ENCODE data around the gene ERP44. TPM values are rescaled to one million over a fixed set of nuclear protein-coding genes. Genes with fewer than 3 reads are reported as not detected.

Gene ERP44
- total RNA-seq, 1 donor from 2014 or later: 15.9 TPM

DNA sequence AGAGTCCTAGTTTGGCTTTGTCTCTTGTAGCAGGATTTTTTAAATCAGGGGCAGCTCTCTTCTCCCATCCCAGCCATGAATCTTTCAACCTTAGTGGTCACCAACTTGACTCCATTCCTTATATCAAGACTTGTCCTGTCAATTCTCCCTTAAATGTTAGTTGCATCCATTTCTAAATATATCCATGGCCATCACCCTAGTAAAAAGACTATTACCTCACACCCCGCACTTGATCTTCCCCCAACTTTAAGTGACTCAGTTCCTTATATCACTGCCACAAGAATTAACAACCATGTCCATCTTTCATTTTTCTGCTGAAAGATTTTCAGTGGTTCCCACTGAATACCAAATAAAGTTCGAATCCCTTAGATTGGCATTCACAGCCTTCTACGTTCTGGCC is 125.3 kb downstream of the ERP44 start:
- DNase-seq (ENCODE audit: missing footprints) (no peak), ATAC-seq (no peak)
- intact Hi-C loops (cut with DNase I): no loop called here

DNA sequence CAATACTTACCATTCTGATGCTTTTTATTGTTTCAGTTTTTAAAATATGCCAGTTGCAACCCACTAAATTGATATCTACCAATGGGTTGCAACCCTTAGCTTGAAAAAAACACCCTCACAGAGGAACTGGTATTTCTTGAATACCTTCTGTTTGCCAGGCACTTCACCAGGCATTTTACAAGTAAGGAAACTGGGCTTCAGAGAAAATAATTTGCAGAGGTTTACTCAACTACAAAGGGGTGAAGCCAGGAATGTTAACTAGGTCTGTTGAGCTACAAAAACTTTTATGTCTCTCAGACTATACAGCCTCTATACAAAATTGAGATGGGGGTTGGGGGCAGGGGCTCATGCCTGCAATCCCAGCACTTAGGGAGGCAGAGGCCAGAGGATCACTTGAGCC is 127.4 kb downstream of the ERP44 start:
- intact Hi-C loops (cut with DNase I): no loop called here
- DNase-seq (ENCODE audit: missing footprints): no peak
- no peak for ATAC-seq

DNA sequence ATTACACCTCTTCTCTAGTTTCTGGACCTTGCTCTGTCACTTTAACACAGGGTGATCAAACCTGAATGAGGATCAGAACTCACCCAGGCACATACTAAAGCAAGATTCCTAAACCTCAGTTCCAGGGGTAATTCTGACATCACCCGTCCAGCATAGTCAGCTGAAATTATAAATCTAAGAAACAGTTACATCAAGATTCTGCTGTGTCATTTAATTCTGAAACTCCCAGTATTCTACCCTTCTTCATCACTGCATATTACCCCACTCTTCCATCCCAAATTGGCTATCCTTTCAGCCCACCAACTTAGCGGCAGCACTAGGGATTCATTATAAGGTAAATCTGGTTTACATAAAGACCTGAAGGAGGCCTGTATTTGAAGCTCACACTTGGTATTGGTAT is 128.3 kb downstream of the ERP44 start:
- no peak for ATAC-seq
- intact Hi-C loops (cut with DNase I): no loop called here

DNA sequence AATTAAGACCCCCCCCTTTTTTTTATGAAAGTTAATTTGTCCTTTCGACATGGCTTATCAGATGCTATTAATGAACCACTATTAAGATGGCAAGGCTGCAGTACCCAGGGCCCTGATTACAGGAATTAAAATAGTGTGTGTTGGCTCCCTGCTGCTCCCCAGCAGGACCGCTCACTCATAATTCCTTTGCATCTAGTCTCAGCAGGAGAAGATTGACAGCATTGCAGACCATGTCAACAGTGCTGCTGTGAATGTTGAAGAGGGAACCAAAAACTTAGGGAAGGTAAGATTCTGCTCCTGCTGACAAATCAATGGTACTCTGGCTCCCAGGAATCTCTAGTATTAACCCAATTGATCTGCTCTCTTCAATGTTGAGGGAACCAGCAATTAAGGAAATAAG is 131.3 kb downstream of the ERP44 start:
- intact Hi-C loops (cut with DNase I): no loop called here
- DNase-seq (ENCODE audit: missing footprints) (no peak), ATAC-seq (no peak)

More for the DNA sequence above, 128.3 kb downstream of the ERP44 start:
- DNase-seq (ENCODE audit: missing footprints): no peak

DNA sequence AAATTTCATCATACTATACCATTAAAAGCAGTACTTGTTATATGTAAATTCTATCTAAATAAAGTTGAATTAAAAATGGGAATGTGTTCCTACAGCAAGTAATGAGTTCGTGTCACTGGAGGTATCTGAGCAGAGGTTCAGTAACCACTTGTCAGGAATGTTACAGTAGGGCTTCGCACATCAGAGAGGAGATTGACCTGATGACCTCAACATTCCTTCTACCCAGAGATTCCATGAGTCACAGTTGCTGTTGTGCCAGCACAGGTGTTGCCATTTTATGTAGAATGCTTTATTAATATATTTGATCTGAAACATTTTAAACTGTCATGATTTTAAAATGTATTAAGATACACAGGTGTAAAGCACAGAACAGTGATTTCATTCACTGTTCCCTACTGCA is 132.1 kb downstream of the ERP44 start:
- DNase-seq (ENCODE audit: missing footprints): no peak
- ATAC-seq: no peak
- intact Hi-C loops (cut with DNase I): no loop called here

DNA sequence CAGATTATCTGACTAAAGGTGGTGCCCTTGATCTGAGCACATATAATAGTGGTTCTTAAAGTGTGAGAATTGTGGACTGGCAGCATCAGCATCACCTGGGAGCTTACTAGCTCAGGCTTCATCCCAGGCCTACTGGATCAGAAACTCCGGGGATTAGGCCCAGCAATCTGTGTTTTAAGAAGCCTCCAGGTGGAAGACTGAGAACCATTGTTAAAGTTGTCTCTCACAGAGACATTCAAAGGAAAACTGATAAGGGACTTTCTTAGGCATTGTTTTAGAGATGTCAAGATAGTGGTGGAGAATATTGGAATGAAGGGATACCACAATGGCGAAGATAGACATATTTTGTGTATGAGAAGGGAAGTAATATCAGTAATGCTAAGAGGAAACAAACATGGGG is 132.8 kb downstream of the ERP44 start:
- DNase-seq (ENCODE audit: missing footprints): no peak
- no peak for ATAC-seq
- intact Hi-C loops (cut with DNase I): no loop called here

DNA sequence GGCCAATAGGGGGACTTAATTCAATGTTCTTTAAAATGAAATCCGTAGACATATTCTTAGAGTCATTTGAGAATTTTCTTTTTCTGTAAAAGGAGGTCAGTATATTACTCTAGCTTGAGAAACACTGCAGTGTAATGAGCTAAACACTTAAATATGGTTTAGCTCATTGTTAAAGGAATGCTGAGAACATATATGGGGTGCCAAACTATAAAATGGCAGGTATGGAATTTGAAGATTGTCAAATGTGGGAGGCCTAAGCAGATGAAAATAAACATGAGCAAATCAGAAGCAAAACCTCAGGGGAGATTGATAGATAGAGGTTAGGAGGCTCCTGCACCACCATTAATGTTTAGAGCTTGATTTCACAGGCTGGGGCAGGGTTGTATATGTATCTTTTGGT is 134.5 kb downstream of the ERP44 start:
- ATAC-seq (no peak), DNase-seq (ENCODE audit: missing footprints) (no peak)
- intact Hi-C loops (cut with DNase I): no loop called here

DNA sequence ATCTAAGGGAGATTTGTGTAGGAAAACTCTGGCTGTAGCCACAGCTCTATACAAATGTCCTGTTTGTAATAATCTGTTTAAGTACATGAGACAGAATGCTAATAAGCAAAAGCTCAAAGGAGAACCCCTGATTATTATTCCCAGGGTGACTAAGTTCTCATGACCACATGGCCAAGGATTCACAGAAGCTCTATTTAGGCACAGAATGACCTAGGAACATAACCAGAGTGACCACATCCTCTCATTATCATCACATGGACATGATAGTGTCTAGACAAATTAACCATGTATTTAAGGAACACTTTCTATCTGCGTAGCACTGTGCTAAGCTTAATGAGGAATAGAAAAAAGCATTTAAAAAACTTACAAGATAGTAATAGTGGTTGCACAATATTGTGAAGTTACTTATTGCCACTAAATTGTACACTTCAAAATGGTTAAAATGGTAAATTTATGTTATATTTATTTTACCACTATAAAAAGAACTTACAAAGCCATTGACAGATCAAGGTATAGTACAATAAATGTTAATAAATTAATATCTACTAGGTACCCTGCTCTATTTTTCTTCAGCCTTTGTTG is 136.0 kb downstream of the ERP44 start:
- intact Hi-C loops (cut with DNase I): no loop called here
- ATAC-seq (no peak), DNase-seq (ENCODE audit: missing footprints) (no peak)

DNA sequence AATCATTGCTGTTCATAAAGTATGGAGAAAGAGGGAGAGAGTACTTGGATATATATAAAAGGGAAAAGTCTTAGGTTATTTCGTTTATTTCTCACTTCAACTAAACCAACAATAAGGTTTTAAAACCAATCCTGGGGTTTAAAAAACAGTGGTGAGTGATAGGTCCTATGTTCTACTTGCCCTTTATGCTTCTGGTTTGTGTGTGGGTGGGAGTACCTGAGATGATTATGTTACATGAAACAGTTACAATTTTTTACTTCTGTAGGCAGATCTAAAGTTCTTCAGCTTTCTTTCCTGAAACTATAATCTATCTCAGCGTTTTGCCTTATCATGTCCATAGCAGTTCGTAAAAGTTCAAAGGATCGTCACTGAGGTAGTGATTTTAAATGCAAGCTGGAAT is 143.2 kb downstream of the ERP44 start:
- intact Hi-C loops (cut with DNase I): no loop called here
- DNase-seq (ENCODE audit: missing footprints) (no peak), ATAC-seq (no peak)

DNA sequence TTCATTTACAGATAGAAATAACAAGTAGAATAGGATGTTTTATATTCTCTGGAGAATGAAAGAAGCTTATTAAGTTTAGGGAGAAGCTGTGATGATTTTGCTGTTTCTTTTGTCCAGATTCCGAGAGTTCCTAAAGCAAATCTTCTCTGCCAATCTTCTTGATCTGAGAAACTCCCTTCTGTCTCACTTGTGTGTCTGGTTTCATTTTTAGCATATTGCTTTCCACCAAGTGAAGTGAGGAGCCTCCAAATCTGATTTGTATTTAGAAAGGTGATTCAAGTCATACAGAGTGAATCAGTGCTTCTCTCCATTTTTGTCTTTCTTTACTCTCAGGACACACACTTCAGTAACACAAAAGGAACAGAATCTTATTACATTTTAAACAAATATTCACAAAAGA is 144.0 kb downstream of the ERP44 start:
- no peak for ATAC-seq
- no peak for DNase-seq (ENCODE audit: missing footprints)
- intact Hi-C loops (cut with DNase I): no loop called here

DNA sequence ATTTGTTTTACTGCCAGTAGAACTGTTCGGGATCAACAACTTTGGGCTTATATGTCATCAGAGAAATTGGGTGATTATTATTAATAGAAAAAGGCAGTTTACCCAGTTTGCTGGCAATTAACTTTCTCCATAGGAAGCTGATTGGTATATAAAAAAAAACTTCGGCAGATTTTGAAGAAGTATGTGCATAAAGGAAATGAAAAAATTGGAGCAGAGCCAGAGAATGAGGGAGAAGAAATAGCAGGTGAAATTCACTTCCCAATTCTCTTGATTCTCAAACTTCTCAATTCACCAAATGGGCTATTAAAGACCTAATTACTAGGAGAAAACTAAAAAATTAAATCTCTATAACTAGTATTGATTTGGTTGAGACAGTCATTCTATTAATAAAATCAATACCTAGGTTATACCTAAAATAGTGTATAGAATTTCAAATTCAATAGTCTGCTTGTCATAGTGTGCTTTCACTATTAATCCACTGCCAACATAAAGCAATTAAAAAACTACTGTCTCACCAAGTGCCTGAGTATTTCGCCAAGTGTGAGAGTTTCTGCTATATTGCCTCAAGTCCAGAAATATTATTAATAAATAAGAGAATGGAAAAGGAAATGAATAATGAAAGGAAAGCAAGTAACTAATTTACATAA is 144.8 kb downstream of the ERP44 start:
- DNase-seq (ENCODE audit: missing footprints) (no peak), ATAC-seq (no peak)
- intact Hi-C loops (cut with DNase I): no loop called here

DNA sequence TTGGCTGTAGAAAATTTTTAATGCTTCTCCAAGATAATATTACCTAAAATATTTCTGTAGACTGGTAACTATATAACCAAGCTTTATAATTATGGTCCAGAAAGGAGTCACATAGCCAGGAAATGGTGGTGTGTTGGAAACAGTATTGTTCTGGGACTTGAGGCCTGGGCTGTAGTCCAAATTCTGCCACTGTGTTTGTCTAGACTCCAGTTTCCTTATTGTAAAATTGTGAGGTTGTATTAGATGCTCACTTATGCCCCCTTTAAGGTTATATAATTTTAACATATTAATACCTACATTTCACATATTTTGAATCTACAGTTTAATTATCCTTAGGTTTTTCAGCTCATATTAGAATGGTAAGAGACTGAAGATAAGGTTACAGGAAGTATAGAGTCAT is 149.9 kb downstream of the ERP44 start:
- no peak for ATAC-seq

DNA sequence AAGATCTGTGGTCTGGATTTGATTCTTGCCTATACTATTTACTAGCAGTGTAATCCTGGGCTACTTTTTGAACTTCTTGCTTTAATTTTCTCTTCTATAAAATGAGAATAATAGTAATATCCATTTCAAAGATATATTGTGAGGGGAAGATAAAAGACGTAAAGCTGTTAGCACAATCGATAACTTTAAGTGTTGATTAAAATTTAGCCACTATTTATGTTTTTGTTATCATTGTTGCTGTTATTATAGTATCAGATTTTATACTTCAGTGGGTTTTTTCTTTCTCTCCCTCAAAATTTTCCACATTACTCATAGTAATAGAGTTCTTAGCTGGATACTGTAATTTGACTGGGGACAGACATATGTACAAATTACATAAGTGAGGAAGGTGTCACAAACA is 150.3 kb downstream of the ERP44 start:
- intact Hi-C loops (cut with DNase I): no loop called here
- DNase-seq (ENCODE audit: missing footprints): no peak
- no peak for ATAC-seq

More for the DNA sequence above, 149.9 kb downstream of the ERP44 start:
- DNase-seq (ENCODE audit: missing footprints): no peak
- intact Hi-C loops (cut with DNase I): no loop called here

DNA sequence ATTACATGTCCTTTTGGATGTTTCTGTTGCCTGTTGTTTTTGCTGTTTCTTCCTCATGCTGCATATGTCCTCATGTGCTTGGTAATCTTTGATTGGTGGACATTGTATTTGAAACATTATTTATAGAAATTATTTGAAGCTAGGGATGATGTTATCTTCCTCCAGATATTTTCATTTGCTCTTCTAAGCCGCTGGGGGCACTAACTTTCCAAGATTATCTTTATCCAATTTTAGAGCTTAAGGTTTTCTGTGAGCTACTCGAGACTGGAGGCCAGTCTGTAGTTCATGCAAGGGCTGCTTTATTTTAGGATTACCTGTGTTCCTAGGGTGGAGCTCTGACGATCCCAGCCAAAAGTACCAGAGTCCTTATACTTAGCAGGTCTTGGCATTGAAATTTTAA is 151.4 kb downstream of the ERP44 start:
- intact Hi-C loops (cut with DNase I): no loop called here
- ATAC-seq (no peak), DNase-seq (ENCODE audit: missing footprints) (no peak)

DNA sequence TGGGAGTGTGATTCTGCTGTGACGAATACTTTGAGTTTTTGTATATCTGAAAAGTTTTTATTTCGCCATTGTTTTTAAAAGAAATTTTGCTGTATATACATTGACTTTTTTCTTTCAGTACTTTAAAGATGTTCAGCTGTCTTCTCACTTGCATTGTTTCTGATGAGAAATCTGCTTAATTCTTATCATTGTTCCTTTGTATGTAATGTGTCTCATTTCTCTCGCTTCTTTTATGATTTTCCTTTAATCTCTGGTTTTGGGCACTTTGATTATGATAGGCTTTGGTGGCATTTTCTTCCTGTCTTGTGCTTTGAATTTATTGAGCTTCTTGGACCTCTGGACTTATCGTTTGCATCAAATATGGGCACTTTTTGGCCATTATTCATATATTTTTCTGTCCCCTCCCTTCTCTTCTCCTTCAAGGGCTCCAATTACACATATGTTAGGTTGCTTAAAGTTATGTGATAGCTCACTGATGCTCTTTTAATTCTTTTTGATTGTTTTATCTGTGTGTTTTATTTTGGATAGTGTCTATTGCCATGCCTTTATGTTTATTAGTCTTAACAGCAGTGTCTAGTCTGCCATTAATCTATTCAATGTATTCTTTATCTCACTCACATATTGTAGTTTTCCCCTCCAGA is 161.7 kb downstream of the ERP44 start:
- no peak for ATAC-seq
- intact Hi-C loops (cut with DNase I): no loop called here
- DNase-seq (ENCODE audit: missing footprints): no peak

DNA sequence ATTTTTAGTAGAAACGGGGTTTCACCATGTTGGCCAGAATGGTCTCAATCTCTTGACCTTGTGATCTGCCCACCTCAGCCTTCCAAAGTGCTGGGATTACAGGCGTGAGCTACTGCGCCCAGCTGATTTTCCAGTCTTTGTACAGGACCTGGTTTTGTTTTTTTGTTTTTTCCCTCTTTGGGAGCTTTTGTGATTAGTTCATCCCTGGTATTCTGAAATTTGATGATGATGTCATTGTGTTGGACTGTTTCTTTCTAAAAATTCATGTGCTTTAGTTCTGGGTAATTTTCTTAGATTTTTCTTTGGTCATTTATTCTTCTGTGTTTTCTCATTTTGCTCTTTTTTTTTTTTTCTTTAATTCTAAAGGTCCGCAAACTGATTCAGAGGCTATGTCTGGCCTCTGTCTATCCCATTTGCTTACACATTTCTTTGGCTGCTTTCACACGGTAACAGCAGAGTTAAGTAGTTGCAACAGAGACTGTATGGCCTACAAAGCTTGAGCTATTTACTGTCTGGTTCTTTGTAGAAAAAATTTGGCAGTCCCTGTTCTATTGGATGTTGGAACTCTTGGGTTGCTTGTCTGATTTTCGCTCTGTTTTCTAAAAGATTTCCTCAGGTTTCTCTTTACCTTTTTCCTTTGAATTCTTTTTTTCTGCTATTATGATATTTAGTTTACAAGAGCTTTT is 167.5 kb downstream of the ERP44 start:
- DNase-seq (ENCODE audit: missing footprints) (no peak), ATAC-seq (no peak)
- intact Hi-C loops (cut with DNase I): no loop called here

DNA sequence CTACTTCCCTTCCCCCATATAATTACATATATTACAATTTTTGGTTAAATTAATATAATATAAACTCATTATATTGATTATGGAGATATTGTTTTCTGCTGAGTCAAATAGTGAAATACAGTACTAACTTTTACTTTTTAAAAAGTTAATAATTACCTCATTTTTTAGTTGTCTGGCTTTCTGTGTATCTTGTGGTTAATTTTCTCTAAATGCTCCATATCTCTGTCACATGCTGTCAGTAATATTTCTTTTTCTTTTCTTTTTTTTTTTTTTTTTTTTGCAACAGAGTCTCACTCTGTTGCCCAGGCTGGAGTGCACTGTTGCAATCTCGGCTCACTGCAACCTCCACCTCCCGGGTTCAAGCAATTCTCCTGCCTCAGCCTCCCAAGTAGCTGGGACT is 169.1 kb downstream of the ERP44 start:
- ATAC-seq: no peak
- DNase-seq (ENCODE audit: missing footprints): no peak
- intact Hi-C loops (cut with DNase I): no loop called here
